HG03521 (cell line): ENCODE measurements around the gene NAB2.

Experiments used
- ATAC-seq: cut with Tn5 transposase; IDR thresholded peaks from one replicate; pipeline ENCODE4 v1.9.1; 2021; ENCODE audit warnings: mild to moderate bottlenecking, moderate library complexity; ENCODE audit not compliant: unreplicated experiment

NAB2 gene

DNA sequence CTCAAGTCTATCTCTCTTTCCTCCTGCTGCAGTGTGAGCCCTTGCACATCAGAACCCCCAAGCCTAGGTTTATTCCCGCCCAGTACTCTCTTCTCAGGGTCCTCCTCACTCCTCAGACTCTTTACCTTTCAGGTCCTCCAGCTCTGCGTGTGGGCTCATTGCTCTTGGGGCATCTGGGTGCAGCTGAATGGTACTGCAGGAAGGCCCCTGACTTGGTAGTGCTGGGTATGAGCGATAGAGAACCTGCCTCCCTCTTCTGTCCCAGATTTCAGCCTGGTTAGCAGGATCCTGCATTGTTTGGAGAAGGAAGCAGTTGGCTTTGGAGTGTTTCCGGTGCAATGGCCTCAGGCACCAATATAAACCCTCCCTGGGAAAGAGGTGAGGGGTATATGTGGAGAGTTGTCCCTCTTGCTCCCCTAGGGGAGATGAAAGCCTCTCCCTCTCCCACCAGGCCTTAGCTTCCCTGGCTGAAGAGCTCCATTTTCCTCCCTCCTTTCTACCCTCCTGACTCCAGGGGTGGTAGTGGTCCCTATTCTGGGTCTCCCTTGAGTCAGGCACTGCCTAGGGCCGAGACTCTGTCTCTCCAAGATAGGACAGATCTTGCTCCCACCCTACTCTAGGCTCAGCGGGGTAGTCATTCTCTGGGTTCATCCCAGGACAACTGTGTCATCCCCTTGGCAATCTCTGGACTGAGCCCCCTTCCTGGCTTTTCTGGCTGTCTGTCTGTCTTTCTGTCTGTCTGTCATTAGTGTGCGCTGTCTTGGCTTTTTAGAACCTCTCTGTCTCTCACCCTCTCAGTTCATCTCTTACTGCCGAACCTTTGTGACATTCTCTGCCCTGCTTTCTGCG lies 43.2 kb downstream of the NAB2 start:
- ATAC-seq: no peak

DNA sequence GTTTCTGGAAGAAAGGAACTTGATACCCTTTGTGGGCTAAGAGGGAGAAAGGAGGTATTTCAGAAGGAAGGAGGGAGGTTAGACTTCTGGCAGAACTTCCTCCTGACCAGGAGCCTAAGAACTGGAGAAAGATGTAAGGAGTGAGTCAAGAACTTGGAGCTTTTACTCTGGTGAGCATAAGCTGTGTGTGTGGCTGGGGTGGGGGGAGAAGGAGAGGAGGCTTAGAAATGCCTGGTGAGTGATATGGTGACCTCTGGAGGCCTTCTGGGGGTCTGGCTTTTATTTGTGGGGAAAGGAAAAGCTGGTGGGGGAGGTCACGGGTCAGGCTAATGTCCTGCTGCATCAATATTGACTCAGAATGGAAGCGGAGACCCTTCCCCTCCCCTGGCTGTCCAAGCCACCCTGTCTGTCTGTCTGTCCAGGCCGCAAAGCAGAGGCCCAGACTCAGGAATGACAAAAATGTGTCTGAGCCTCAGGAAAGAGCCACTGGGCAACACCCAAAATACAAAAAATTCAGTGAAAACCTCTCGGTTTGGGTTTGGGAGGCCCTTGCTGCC lies 44.2 kb downstream of the NAB2 start:
- no peak for ATAC-seq

DNA sequence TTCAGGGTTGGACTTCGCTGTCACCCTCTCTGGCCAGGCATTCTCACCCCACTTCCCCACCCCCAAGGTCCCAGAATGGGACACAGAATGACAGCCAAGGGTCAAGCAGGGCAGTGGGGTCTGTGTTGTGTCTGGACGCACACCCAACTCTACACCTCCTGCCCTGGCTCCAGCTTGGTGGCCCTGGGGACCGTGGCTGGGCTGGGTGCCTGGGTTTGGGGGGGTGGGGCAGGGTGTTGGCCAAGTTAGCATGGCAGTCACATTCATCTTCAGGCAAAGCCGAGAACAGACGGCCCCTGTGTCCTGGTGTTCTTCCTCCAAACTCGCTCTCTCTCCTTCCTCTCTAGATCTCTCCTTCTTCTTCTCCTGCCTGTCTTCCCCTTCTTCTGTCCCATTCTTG lies 45.0 kb downstream of the NAB2 start:
- ATAC-seq: no peak

DNA sequence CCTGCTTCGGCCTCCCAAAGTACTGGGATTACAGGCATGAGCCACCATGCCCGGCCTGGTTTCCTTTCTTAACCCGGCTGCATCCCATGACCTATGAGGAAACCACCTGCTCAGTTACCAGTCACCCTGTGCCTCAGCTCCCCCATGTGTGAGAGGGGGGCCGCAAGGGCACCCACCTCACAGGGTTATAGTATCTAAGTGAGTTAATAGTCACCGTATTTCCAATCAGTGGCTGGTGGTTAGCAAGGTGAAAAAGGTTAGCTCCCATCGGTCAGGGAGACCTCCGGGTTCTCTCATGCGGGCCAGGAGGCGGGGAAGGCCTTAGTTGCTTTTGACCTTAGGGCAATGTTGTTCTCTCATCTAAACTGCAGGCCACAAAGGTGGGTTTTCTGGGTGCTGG lies 46.0 kb downstream of the NAB2 start:
- ATAC-seq: no peak

DNA sequence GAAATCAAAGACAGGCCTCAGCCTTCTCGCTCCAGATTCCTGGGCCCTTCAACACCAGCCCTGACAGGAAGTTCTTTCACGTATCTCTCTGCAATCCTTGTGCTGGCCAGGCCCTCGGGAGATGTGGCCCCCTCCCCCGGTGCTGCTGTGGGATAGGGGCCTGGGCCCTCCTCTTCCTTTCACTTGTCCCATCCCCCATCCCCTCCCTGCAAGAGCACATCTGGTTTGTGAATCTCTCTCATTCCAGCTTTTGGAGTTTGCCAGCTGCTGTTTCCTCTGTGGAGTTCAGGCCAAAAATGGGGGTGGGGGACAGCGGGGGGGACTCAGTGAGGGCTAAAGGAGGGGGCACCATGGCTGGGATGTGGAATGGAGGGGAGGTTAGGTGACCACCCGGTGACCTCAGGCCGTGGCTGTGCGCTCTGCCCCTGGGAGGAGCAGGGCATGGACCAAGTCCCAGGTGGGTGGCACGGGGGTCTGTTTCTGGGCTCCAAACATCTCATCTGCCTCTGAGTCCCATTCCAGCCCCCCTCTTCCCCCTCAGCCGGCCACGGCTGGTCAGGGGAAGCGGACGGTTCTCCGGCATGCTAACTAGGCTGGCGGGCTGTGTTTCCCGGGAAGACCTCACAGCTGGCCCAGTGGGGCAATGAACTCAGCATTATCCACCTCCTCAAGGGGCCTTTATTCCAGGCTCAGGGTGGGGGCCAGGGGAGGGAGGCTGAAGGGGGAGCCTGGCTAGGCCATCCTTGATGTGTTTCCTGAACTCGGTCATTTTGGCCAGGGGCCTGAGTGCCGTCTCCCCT lies 46.8 kb downstream of the NAB2 start:
- ATAC-seq: no peak

DNA sequence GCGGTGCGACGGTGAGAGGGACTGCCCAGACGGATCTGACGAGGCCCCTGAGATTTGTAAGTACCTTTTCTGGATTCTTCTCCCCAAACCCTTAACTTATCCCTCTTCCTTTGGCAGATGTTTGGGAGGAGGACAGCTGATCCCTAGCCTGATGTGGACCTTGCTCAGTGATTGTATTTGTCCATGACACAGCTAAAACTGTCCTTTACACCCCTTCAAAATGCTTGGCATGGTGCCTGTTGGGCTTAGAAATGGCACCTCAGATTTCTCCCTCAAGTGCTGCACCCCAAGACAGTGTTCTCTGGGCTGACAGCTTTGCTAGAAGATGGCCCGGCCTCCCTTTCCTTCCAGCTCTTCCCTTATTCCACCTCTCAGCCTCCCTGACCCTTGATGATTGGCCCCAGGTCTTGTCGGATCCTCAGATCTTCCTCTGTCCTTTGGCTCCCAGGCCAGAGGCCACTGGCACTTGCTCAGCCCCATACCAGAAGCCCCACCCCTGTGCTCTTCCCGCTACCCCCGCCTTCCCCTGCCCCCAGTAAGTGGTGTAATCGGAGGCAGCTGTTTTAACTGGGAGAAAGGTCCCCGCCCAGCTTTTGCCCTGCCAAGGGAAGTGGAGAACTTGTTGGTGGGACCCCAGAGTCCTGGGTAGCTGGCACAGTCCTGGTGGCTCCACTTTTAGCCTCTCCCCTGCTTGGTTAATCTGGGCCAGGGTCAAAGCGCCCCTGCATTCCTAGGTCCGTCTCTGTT lies 49.8 kb downstream of the NAB2 start:
- ATAC-seq: no peak

DNA sequence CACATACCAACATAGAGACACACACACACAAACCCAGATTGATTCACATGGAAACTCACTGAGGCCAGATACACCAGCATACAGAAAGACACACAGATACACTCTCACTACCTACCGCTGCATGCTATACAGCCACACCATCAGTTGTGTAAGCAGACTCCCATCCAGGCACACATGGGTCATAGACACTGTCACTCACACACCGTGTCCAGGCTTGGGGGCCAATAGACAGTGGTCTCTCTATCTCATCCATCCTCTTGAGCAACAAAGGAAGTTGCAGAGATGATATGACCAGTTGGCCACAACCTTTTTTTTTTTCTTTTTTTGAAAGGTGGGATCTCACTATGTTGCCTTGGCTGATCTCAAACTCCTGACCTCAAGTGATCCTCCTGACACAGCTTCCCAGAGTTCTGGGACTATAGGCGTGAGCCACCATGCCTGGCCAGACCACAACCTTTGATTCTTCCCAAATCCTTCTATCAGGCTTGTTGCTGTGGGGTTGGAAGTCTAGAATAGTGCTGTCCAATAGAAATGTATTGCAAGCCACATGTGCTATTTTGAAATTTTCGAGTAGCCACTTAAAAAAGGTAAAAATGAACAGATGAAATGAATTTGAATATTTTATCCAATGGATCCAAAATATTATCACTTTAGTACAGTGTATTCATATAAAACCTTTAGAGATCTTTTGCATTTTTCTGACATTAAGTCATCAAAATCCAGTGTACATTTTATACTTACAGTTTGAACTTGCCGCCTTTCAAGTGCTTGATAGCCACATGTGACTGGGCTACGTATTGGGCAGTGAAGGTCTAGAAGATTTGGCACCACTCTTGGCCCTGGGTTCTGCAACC lies 51.1 kb downstream of the NAB2 start:
- no peak for ATAC-seq

DNA sequence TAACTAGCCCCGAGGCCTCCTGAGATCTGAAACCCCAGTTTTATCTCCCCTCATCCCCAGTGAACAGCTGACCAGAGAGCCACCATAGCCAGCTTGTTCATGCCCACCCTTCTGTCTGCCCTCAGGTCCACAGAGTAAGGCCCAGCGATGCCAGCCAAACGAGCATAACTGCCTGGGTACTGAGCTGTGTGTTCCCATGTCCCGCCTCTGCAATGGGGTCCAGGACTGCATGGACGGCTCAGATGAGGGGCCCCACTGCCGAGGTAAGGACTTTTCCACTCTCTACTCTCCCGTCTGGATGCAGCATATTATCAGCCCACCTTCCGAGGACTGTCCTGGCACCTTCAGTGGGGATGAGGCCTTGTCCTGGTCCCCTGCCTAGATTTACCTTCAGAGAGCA lies 52.3 kb downstream of the NAB2 start:
- ATAC-seq: no peak

DNA sequence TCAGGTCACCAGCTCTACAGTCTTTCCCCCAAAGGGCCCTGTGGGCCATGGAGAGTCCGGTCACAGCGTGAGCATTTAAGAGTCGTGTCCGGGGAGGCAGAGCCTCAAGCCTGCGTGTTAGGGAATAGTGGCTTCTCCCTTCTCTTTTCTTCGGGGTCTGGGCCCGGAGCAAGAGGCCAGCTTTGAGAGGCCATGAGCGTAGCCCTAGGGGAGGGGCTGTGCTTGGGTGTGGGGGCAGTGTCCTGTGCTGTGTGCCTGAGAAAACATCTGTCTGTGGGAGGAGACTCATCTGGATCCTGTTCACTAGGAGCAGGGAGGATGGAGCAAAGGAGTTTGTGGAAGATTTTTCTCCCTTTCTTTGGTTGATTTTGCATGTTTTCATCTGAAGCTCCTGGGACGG lies 53.2 kb downstream of the NAB2 start:
- ATAC-seq: no peak

DNA sequence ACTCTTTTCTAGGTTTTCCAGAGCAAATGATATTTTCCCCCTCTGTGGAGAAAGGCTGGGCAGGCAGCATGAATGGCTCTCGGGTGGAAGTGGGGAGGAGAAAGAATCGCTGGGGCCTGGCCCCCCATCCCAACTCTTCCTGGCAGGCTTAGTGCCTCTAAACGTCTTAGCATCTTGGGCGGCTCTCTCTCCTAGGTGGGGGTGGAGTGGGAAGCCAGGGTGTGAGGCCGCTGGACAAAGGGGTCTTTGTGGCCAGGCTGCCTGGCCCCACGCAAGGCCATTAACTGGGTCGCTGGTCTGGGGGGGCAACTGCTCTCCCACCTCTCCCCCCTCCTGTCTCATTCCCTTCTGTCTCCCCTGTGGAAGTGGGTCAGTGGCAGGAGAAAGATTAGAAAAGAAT lies 53.8 kb downstream of the NAB2 start:
- no peak for ATAC-seq

DNA sequence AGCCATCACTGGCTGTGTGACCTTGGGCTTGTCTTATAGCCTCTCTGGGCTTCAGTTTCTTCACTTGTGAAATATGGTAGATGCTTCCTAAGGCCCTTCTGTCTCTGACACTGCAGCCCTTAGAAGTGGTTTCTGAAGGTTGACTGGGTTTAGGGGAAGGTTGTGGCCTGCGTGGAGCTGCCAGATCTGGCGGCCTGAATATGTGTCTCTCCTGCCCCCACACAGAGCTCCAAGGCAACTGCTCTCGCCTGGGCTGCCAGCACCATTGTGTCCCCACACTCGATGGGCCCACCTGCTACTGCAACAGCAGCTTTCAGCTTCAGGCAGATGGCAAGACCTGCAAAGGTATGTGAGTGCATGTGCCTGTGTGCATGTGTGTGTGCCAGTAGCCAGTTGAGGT lies 54.5 kb downstream of the NAB2 start:
- ATAC-seq: no peak
